Measurements from ENCODE around the gene EEA1.
"Not testable (repeated sequence)": the region's sequence is repeated elsewhere in the genome, so short reads cannot be mapped to it uniquely, and the experiment has no call there.

EEA1 gene

GRCh38 chr12:92971859-92972524 is 42.9 kb upstream of the EEA1 start:
- Histone ChIP-seq H3K36me3 (ENCODE audit: control insufficient read depth, insufficient read depth, low read length) (no peaks in the 10 kb centered on the region), H3K4me3 (replicated peaks; ENCODE audit: low read depth, low read length) (no peak overlapping the region), H3K27me3 (replicated peaks; ENCODE audit: control insufficient read depth, insufficient read depth, low read length) (no peaks in the 10 kb centered on the region)
- DNase-seq (ENCODE audit: extremely low read depth, insufficient read length), result peak; percentile 48
- TF ChIP-seq CTCF (IDR thresholded peaks at IDR 0.05; ENCODE audit: insufficient read depth, low read length, poor library complexity, severe bottlenecking), result no peak

- Histone ChIP-seq H3K27me3 (replicated peaks; ENCODE audit: control insufficient read depth, insufficient read depth, low read length) (no peaks in the 10 kb centered on the region), H3K36me3 (ENCODE audit: control insufficient read depth, insufficient read depth, low read length) (no peaks in the 10 kb centered on the region), H3K4me3 (replicated peaks; ENCODE audit: low read depth, low read length) (no peak overlapping the region)
- DNase-seq (ENCODE audit: extremely low read depth, insufficient read length), result no peak
- TF ChIP-seq CTCF (IDR thresholded peaks at IDR 0.05; ENCODE audit: insufficient read depth, low read length, poor library complexity, severe bottlenecking), result no peak
Observed at GRCh38 chr12:92968176-92968813, 39.2 kb upstream of the EEA1 start.

- H3K4me3 ChIP-seq (replicated peaks; ENCODE audit: low read depth, low read length); DNase-seq (ENCODE audit: extremely low read depth, insufficient read length); H3K36me3 ChIP-seq (ENCODE audit: control insufficient read depth, insufficient read depth, low read length); H3K27me3 ChIP-seq (replicated peaks; ENCODE audit: control insufficient read depth, insufficient read depth, low read length): not testable (repeated sequence)
Observed at GRCh38 chr12:92964378-92964777, 35.3 kb upstream of the EEA1 start.

- no peak for TF ChIP-seq CTCF (IDR thresholded peaks at IDR 0.05; ENCODE audit: insufficient read depth, low read length, poor library complexity, severe bottlenecking)
- H3K27me3 ChIP-seq (replicated peaks; ENCODE audit: control insufficient read depth, insufficient read depth, low read length), result no peaks in the 10 kb centered on the region
- no peaks in the 10 kb centered on the region for H3K36me3 ChIP-seq (ENCODE audit: control insufficient read depth, insufficient read depth, low read length)
- no peak overlapping the region for H3K4me3 ChIP-seq (replicated peaks; ENCODE audit: low read depth, low read length)
- DNase-seq (ENCODE audit: extremely low read depth, insufficient read length), result no peak
Observed at GRCh38 chr12:92961949-92962348, 32.9 kb upstream of the EEA1 start.

- H3K27me3 ChIP-seq (replicated peaks; ENCODE audit: control insufficient read depth, insufficient read depth, low read length), result no peaks in the 10 kb centered on the region
- no peak for TF ChIP-seq CTCF (IDR thresholded peaks at IDR 0.05; ENCODE audit: insufficient read depth, low read length, poor library complexity, severe bottlenecking)
- no peaks in the 10 kb centered on the region for H3K36me3 ChIP-seq (ENCODE audit: control insufficient read depth, insufficient read depth, low read length)
- DNase-seq (ENCODE audit: extremely low read depth, insufficient read length), result no peak
- H3K4me3 ChIP-seq (replicated peaks; ENCODE audit: low read depth, low read length), result no peak overlapping the region
Observed at GRCh38 chr12:92955997-92956663, 27.0 kb upstream of the EEA1 start.

- Histone ChIP-seq H3K27me3 (replicated peaks; ENCODE audit: control insufficient read depth, insufficient read depth, low read length) (no peaks in the 10 kb centered on the region), H3K36me3 (ENCODE audit: control insufficient read depth, insufficient read depth, low read length) (no peaks in the 10 kb centered on the region), H3K4me3 (replicated peaks; ENCODE audit: low read depth, low read length) (no peak overlapping the region)
- no peak for TF ChIP-seq CTCF (IDR thresholded peaks at IDR 0.05; ENCODE audit: insufficient read depth, low read length, poor library complexity, severe bottlenecking)
- no peak for DNase-seq (ENCODE audit: extremely low read depth, insufficient read length)
Observed at GRCh38 chr12:92953747-92954146, 24.7 kb upstream of the EEA1 start.
